GM12865 (cell line): ENCODE data around the gene GDPD4.

Experiments
- DNase-seq: peaks from one replicate; pipeline ENCODE4 v3.0.0; 2010; ENCODE audit warnings: low read depth
- H3K4me3 ChIP-seq: 2 replicates; pipeline ENCODE4 v1.5.1; 2011; ENCODE audit warnings: mild to moderate bottlenecking, low read depth, low read length, control low read depth
- CTCF ChIP-seq: IDR thresholded peaks from 2 replicates; pipeline ENCODE4 v1.5.1; 2011; ENCODE audit warnings: low read length, control low read depth, low read depth, inconsistent platforms; ENCODE audit not compliant: insufficient read depth; ENCODE audit errors: missing control alignments

Gene GDPD4

GRCh38 chr11:77213029-77213579 lies 88.4 kb downstream of the GDPD4 start:
- no peak overlapping the region for H3K4me3 ChIP-seq
- no peak for TF ChIP-seq CTCF
- no peak for DNase-seq

- DNase-seq: no peak
- TF ChIP-seq CTCF: no peak
Observed at GRCh38 chr11:77212314-77213007, 89.0 kb downstream of the GDPD4 start.

GRCh38 chr11:77211594-77212251 lies 89.8 kb downstream of the GDPD4 start:
- no peak for TF ChIP-seq CTCF
- DNase-seq: no peak
- no peak overlapping the region for H3K4me3 ChIP-seq

More at GRCh38 chr11:77212314-77213007, 89.0 kb downstream of the GDPD4 start:
- H3K4me3 ChIP-seq: no peak overlapping the region

GRCh38 chr11:77211040-77211451 lies 90.4 kb downstream of the GDPD4 start:
- DNase-seq: no peak
- H3K4me3 ChIP-seq: no peak overlapping the region
- TF ChIP-seq CTCF: no peak

- no peak for DNase-seq
- no peak for TF ChIP-seq CTCF
Observed at GRCh38 chr11:77209663-77210062, 91.8 kb downstream of the GDPD4 start.

GRCh38 chr11:77208535-77208934 lies 93.0 kb downstream of the GDPD4 start:
- no peak overlapping the region for H3K4me3 ChIP-seq
- no peak for TF ChIP-seq CTCF
- no peak for DNase-seq

More at GRCh38 chr11:77209663-77210062, 91.8 kb downstream of the GDPD4 start:
- H3K4me3 ChIP-seq: no peak overlapping the region
